WTC11 (cell line): ENCODE measurements around the gene SOCS7.

Experiments
- ETV6 ChIP-seq: sonication (generic); formaldehyde crosslinking; IDR thresholded peaks from 2 replicates; pipeline ENCODE4 v1.8.1; 2022; ENCODE audit warnings: mild to moderate bottlenecking, missing genetic modification reagents
- FOXK1 ChIP-seq: sonication (generic); formaldehyde crosslinking; IDR thresholded peaks from 2 replicates; pipeline ENCODE4 v1.8.0; 2022; ENCODE audit warnings: mild to moderate bottlenecking, moderate library complexity, missing genetic modification reagents
- IRF2 ChIP-seq: sonication (generic); formaldehyde crosslinking; IDR thresholded peaks from 2 replicates; pipeline ENCODE4 v1.8.0; 2022; ENCODE audit warnings: low read depth, missing genetic modification reagents, borderline replicate concordance
- NFYB ChIP-seq: sonication (generic); formaldehyde crosslinking; conservative IDR thresholded peaks from 2 replicates; pipeline ENCODE4 v1.8.0; 2022; ENCODE audit warnings: low read depth, missing genetic modification reagents
- ZNF121 ChIP-seq: sonication (generic); formaldehyde crosslinking; IDR thresholded peaks from 2 replicates; pipeline ENCODE4 v1.8.0; 2023; ENCODE audit warnings: missing genetic modification reagents
- TF ChIP-seq, protein P1 (sequence below): fragments of 200-600 bp; IDR thresholded peaks from 2 replicates; pipeline ENCODE4 v1.8.0; 2022; ENCODE audit warnings: antibody characterized with exemption

DNA sequence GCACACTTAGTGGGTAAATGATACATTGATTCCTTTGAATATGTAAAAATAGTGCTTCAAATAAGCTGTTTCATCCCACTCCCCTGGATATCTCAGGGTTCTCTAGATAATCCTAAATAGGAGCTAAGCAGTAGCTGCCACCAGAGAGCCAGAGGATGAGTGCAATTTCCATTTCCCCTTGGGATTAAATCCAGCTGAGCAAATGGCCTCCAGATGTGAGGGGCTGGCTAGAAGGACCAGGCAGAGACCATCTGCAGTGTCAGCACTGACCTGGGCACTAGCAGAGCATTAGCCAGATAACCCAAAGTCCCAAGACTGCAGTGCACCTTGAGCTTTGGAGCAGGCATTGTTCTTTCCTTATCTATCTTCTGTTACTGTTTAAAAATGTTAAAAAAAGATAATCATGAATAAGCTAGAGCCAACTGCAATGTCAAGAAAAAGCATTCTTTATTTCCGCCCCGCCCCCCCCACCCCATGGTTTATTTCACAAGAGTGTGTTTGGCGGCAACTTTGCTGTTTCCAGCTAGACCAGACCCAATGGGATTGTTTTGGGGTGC lies 27.4 kb upstream of the SOCS7 start:
- TF ChIP-seq IRF2 (CRISPR knock-in tag) (no peak), FOXK1 (CRISPR knock-in tag) (no peak), ETV6 (CRISPR knock-in tag) (no peak), NFYB (CRISPR knock-in tag) (no peak), ZNF121 (CRISPR knock-in tag) (no peak)
- TF ChIP-seq, protein P1, sequence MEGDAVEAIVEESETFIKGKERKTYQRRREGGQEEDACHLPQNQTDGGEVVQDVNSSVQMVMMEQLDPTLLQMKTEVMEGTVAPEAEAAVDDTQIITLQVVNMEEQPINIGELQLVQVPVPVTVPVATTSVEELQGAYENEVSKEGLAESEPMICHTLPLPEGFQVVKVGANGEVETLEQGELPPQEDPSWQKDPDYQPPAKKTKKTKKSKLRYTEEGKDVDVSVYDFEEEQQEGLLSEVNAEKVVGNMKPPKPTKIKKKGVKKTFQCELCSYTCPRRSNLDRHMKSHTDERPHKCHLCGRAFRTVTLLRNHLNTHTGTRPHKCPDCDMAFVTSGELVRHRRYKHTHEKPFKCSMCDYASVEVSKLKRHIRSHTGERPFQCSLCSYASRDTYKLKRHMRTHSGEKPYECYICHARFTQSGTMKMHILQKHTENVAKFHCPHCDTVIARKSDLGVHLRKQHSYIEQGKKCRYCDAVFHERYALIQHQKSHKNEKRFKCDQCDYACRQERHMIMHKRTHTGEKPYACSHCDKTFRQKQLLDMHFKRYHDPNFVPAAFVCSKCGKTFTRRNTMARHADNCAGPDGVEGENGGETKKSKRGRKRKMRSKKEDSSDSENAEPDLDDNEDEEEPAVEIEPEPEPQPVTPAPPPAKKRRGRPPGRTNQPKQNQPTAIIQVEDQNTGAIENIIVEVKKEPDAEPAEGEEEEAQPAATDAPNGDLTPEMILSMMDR, result no peak
